C1 segment of cervical spinal cord (tissue), 14 donors: Measurements from ENCODE around the gene ITPR1.

Experiments used
- DNase-seq, 14 donors: peaks; one replicate each; lab custom pipeline; 2025; lab: John Stamatoyannopoulos, UW

Gene ITPR1

GRCh38 chr3:4508048-4508981 is 15.2 kb downstream of the ITPR1 start:
- no peak for DNase-seq

- no peak for DNase-seq
Measured at GRCh38 chr3:4509043-4509442, 15.9 kb downstream of the ITPR1 start.

DNA sequence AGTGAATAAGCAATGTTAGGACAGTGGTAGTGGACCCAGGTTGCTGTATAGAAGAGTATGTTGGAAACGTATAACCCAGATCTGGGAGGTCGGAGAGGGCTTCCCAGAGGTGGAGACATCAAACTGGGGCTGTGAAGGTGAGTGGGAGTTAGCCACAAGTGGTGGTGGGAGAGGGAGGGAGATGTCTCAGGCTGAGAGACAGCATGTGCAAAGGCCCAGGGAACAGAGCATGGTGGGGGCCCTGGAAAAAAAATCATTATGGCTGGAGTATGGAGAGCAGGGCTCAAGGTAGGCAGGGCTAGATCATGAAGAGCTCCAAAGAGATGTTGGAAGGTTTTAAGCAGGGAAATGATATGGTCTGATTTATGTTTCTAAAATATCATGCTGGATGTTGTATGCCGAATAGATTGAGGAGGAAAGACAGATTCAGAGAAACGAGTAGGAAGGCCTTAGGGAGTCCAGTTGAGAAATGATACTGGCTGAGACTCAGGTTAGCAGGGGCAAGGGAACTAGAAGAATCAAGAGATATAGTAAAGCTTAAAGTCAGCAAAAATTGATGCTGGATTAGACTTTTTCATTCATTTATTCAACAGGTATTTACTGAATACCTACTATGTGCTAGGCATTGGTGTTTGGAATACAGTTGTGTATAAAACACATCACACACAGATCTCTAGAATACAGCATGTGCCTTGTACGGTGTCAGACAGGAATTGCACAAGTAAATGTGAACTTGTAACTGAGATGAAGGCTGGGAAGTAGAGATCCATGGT is 17.0 kb downstream of the ITPR1 start:
- DNase-seq = no peak

GRCh38 chr3:4511491-4512262 is 18.5 kb downstream of the ITPR1 start:
- DNase-seq = no peak

DNA sequence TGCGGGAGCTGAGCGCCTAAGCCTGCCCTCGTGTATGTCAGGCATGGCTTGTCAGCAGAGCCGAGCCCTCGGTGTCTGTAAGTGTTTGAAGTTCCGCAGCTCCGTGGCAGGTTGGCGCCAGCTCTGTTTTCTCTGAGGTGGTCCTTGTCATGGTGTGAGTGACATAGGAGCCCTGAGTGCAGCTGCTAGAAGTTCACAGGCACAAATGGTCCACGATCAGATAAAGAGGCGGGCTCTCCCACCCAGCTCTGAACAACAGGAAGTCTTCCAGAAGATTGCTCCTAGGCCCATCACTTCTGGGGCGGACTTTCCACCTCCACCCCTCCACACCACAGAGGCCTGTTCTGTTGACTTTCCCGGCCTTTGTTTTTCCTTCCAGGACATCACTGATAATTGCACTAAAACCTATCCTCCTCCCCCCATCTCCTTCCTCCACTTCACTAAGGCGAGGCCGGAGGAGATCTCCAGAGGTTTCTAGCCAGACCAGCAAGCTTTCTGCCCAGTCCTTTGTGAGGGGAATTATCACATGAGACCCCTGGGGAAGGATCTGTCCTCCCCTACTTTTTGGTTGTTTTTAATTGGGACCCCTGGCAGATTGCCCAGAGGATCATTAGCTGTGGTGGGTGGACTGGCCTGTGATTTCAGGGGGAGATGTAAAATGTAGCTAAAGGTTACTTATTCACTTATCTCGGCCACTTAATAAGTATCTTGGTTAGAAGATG is 19.9 kb downstream of the ITPR1 start:
- DNase-seq = no peak

DNA sequence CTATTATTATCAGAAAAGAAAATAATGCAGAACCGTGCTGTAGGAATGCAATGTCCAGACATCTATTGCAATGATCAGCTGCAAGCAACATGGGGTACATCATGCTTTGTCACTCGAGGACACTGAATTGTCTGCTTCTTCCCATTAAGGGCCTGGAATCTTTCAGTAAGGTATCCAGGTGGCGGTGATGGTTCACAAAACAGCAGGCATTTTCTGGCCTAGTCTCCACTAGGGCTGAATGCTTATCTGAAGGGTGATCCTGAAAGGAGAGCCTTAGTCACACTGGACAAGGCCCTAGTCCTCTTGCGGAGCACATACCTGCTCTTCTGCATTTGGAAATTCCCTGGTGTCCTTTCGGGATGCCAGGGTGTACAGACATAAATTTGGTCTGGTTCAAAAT is 21.2 kb downstream of the ITPR1 start:
- no peak for DNase-seq

DNA sequence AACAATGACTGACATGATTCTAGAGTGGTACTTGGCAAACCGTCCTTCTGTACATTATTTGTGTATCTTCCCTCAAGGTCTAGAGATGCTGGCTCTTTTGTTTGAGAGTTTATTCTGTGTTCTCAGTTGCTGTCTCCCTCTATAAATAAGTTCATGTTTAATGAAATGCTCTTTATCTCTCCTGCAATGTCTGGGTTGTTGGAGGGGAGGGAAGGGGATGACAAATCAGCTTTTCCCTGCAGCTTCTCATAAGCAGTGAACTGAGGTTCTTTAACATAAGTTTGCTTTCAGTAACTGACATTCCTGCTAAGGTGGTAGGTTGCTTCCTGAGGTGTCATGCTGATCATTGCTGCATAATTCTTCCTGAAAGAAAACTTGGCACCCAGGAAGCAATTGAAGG is 21.8 kb downstream of the ITPR1 start:
- no peak for DNase-seq

- no peak for DNase-seq
Measured at GRCh38 chr3:4515916-4516579, 22.9 kb downstream of the ITPR1 start.

- DNase-seq = no peak
Measured at GRCh38 chr3:4517093-4517492, 23.9 kb downstream of the ITPR1 start.

- no peak for DNase-seq
Measured at GRCh38 chr3:4517643-4518311, 24.6 kb downstream of the ITPR1 start.

DNA sequence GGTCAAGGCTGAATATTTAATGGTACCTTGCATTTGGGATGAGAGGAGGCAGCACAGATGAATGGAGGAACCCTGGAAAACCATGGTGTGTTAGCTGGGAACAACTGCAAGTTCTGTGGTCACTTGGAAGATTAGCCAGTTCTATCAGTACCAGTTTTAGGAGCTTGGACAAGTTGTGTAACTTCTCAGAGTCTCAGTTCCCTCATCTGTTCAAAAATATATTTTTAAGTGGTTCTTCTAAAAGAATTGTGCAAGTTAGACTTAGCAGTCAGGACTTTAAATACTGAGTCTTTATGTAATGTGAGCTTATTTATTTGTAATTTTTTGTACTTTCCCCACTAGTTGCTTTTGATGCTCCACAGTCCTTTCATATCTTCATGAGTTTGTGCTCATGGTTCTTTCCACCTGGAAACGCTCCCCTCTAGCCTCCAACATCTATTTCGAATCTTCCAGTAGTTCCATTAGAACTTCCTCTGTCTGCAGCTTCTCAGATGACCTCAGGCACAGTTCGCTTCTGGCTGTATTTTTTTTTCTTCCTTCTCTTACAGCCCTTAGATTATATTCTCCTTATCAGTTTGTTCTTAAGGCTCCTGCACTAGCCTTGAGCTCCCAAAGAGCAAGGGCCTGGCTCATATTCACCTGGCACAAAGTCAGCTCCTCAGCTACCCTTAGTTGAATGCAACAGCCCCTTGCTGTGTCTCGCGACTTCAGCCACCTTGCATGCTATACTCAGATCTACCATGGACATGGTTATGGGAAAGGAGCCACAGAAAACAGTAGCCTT is 27.1 kb downstream of the ITPR1 start:
- DNase-seq = no peak

- DNase-seq = no peak
Measured at GRCh38 chr3:4522947-4523346, 29.8 kb downstream of the ITPR1 start.

GRCh38 chr3:4523710-4524698 is 30.9 kb downstream of the ITPR1 start:
- no peak for DNase-seq

- no peak for DNase-seq
Measured at GRCh38 chr3:4525560-4526223, 32.5 kb downstream of the ITPR1 start.

DNA sequence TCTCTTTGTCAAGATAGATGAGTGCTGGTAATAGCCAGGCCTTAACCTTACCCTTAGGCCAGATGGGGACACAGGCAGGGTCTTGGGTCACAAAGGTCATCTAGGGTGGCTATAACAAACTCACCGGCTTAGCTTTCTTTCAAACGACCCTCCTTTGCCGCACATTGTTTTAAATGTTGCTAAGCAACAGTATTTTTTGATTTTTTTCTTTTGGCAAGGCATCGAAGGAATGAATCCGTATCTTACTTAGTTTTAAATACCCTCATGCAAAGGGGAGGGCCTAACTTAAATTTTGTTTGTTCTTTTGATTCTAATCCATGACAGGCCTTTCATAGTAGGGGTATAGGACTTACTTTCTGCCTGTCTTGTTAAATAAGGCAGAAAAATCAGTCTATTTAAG is 35.2 kb downstream of the ITPR1 start:
- DNase-seq = no peak

DNA sequence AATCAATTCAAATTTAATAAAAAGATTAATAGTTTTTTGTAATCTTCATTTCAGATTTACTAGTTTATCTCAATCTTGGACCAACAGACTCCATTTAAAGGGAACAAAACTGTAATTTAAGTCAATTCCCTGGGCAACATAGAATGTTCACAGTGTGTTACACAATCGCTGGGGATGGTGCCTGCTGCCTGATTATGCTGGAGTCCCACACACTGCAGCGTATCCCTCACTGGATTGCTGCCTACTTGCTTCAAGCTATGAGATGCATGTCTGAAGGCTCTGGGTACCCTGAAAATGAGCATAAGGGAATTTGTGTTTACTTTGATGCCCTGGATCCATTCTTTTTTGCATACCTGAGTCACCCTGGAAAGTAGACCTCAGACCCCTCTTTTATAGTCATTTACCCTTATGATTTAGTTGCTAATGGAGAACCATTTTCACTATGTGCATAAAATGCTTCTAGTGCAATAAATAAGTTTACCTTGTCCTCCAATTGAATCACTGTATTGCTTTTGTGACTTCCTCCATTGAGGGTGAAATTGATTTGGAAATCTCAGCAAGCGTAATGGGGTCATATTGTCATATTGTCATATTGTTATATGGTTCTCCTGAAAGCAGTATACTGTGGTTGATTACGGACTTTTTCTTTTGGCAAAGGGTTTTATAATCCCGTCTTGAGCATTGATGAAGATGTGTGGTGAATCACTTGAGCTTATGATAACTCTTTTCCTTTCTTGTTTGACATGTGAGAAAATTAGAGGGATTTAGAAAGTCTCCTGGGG is 35.9 kb downstream of the ITPR1 start:
- no peak for DNase-seq
